Activated CD4-positive, alpha-beta T cell treated with anti-CD3 and anti-CD28 coated beads, Interleukin-2, amount 50 U/mL, for 24 hours (primary cell): ENCODE measurements around the gene SUMO2.
A peak's percentile ranks its signal among the peaks of the same experiment; 100 is the strongest.
"Not testable (repeated sequence)": the region's sequence is repeated elsewhere in the genome, so short reads cannot be mapped to it uniquely, and the experiment has no call there.

Experiments
- DNase-seq, 2 donors: peaks; one replicate each; pipeline ENCODE4 v3.0.0-alpha.2; 2020; ENCODE audit warnings: low read depth in 1 of 2, low spot score in 1 of 2

Gene SUMO2

DNA sequence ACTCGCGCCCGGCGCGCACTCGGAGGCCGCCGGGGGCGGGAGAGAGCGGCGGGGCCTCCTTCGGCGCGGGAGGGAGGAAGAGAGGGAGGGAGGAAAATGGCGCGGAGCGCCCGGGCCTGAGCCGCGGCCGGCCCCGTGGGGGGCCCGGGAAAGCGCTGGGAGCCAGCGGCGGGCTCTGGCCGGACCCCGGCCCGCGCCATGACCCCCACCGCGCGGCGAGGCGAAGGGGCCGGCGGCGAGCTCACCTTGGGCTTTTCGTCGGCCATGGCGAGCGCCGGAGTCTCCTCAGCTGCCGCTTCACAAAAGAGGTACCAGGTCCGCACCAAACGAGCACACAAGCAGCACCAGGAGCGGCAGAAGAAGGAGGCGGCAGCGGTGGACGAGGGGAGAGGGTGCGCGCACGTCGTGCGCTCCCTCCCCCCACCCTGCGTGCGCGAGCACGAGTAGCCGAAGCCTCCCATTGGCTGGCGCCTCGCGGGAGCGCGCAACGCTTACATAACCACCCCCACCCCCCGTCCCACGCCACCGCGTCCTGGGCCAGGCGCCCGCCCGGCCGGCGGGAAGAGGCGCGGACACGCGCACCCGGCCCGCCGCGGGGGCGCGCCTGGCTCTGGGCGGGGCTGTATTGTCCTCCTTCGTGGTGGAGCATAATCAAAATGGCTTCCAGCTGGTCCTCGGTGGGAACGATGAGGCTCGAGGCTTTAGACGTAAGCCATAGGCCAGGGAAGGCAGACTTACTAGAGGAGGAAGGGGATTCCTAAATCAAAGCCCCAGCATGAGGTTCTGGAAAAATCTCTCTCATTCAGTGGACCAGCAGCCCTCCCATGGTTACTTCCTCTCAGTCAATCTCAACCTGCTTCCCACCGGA is at the start of gene SUMO2:
Gene SUMO2, minus strand, starts transcription at position 391 of the 868 bp plus-strand sequence. Its CDS starts 125 bp downstream, at position 266.
- DNase-seq = peak; percentile 92 to 95

- DNase-seq = no peak
These were observed 49.1 kb upstream of the SUMO2 start for GRCh38 chr17:75231741-75232464.

- DNase-seq = no peak
These were observed 48.3 kb upstream of the SUMO2 start for GRCh38 chr17:75231071-75231470.

DNA sequence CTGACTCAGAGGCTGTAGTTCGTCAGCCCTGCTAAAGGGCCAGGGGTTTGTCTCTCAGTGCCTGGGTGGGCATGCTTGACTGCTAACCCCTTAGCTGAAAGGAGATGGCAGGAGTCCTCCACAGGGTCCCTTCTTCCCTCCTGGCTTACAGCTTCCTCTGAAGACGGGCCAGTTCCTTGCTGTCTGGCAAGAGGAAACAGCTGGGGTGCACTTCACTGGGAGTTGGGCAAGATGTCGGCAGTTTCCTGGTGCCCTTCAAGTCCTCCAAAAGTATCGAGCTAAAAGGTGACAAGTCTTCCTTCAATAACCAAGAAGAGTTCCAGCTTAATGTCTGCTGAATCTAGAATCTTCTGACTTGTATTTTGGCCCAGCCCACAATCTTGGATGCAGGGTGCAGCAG is 46.1 kb upstream of the SUMO2 start:
- DNase-seq = no peak

GRCh38 chr17:75228305-75228704 is 45.5 kb upstream of the SUMO2 start:
- no peak for DNase-seq

GRCh38 chr17:75227729-75228128 is 45.0 kb upstream of the SUMO2 start:
- no peak for DNase-seq

GRCh38 chr17:75225016-75225415 is 42.3 kb upstream of the SUMO2 start:
- DNase-seq = no peak

GRCh38 chr17:75219815-75220214 is 37.1 kb upstream of the SUMO2 start:
- DNase-seq = no peak

- DNase-seq = no peak
These were observed 35.4 kb upstream of the SUMO2 start for GRCh38 chr17:75218131-75218530.

- DNase-seq = no peak
These were observed 26.3 kb upstream of the SUMO2 start for GRCh38 chr17:75209061-75209460.

DNA sequence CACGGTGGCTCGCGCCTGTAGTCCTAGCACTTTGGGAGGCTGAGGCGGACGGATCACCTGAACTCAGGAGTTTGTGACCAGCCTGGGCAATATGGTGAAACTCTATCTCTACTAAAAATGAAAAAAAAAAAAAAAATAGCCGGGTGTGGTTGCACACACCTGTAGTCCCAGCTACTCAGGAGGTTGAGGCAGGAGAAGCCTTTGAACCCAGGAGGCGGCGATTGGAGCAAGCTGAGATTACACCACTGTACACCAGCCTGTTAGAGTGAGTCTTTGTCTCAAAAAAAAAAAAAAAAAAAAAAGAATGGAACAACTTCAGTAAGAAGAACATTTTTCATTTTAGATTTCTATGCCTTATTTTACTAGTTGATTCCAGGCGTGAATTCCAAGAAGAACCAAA is 25.4 kb upstream of the SUMO2 start:
- no peak for DNase-seq

GRCh38 chr17:75207760-75208159 is 25.0 kb upstream of the SUMO2 start:
- DNase-seq = no peak

DNA sequence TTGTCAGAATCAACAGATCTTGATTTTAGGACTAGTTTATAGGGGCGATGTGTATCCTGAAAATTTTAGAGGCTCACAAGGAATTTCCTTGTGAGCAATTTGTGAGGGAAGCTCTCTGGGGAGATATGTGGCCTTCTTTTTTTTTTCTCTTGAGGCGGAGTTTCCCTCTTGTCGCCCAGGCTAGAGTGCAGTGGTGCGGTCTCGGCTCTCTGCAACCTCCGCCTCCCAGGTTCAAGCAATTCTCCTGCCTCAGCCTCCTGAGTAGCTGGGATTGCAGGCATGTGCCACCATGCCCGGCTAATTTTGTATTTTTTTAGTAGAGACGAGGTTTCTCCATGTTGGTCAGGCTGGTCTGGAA is 24.3 kb upstream of the SUMO2 start:
- not testable (repeated sequence) for DNase-seq

DNA sequence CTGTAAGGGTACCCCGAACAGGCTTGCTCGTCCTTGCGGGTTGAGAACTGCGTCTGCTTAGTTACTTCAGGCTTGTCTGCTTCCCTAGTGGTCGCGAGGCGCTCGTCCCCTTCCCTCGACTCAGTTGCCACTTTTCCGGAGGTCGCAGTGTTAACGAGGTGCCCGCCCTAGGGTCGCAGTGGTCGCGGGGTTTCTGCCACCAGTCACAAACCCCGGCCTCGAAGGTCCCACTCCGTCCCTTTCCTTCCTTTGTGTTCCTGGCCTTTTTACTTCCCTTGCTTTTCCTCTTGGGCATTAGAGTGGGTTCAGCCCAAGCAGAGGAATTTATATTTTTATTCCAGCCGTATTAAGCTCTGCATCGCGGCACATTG is 23.0 kb upstream of the SUMO2 start:
- no peak for DNase-seq

DNA sequence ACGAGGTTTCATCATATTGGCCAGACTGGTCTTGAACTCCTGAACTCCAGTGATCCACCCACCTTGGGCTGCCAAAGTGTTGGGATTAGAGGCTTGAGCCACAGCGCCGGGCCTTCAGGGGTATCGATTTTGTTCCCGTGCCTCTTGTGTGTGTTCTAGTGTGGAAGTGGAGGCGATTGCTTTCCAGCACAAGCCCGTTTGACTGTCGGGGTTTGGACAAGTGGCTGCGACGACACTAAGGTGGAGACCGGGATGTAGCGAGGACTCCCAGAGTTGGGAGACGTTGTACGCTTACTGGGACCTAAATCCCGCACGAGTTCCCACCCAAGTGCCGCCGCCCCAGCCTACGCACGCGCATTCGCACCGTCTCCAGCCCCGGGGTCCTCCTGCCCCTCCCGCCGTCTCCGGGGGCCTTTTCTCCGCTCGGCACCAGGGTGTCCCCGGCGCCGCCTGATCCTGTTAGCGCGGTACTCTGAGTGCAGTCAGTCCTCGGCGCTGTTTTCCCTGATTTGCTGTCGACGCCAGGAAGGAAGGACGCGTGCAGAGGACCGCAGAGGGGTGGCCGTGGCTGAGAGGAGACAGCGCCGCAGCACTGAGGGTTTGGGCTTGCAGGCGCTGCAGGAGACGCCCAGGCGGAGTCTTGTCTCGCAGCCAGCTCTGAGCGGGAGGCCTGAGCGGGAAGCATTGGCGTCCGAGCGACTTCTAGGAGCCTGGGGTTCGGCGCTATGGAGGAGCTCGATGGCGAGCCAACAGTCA is 22.5 kb upstream of the SUMO2 start, which contains the start of gene NUP85:
Gene NUP85, plus strand, starts transcription at position 643 of the 756 bp plus-strand sequence. Its CDS starts 83 bp downstream, at position 726.
- DNase-seq = peak; percentile 90 to 93

DNA sequence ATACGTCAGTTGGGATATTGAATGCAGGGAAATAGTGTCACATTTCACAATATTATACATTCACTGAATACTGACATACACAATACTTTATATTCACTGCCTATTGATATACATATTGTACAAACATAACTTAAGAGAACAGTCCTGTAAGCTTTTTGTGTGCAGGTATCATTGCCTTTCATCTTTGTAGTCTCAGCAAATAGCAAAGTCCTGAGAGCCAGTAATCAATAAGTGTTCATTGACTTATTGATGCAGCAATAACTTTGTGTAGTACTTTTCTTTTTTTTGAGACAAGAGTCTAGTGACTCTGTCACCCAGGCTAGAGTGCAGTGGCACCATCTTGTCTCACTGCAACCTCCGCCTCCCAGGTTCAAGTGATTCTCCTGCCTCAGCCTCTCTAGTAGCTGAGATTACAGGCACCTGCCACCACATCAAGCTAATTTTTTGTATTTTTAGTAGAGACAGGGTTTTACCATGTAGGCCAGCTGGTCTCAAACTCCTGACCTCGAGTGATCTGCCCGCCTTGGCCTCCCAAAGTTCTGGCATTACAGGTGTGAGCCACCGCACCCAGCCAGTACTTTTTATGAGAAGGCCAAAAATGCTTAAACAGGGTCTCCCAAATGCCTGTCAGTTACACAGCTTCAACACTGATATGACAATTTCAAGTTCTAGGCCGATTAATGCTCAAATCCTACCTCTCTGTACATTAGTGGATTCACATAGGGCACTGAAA is 17.3 kb upstream of the SUMO2 start:
- DNase-seq = no peak

GRCh38 chr17:75194879-75195278 is 12.1 kb upstream of the SUMO2 start:
- no peak for DNase-seq

GRCh38 chr17:75191584-75191983 is 8.8 kb upstream of the SUMO2 start:
- DNase-seq = no peak

DNA sequence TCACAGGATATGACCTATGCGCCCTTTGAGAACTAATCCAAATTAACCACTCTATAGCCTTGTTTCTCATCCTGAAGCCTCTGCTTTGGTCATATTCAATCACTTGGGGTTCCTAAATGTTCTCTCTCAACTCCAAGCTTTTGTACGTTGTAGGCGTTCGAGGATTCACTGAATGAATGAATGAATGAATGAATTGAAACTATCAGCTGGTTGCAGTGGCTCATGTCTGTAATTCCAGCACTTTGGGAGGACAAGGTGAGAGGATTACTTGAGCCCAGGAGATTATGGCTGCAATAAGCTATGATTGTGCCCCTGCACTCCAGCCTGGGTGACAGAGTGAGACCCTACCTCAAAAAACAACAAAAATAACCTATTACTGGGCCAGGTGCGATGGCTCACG is 5.9 kb upstream of the SUMO2 start:
- no peak for DNase-seq

DNA sequence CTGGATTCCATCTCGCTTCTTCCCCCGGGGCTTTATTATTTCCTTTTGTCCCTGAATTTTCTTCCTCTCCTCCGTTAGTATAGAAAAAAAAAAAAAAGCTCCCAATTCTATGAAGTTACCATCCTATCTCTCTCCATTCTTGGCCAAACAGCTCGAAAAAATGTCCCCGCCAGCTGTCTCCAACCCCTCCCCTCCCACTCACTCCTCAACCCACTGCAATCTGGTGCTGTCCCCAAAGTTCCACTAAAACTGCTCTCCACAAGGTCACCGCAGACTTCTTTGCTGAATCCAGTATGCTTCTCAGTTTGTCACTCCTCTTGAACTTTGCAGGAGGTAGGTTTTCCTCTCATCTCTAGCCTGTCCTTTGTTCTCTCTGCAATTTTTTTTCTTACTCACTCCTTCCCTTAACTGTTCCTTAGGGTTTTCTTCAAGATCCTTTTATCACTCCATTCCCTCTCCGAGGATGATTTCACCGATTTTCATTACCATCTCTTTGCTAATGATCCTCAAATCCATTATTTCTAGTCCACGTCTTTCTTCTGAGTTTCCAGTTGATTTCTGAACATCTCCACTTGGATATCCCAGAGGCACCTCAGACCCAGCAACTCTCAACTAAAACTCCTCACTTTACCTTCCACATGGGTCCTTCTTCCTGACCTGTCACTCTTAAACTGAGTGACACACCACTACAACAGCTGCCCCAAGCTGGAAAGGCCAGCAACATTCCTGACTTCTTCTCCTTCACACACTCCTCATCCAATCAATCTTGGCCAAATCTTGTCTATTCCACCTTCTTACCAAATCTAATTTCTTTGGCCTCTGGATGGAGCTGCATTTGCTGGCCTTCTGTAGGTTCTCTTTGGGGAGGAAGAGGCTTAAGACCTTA is 1.5 kb upstream of the SUMO2 start:
- DNase-seq = no peak
